ENCODE data around the gene CSNK2A1. TPM values are rescaled to one million over a fixed set of nuclear protein-coding genes. Genes with fewer than 3 reads are reported as not detected.

The CSNK2A1 gene
- total and polyA plus RNA-seq, 2 of the 8 experiments (the other 6 are each of a cell fraction or from before 2014, with no cell fraction given) = 117 to 260 TPM

DNA sequence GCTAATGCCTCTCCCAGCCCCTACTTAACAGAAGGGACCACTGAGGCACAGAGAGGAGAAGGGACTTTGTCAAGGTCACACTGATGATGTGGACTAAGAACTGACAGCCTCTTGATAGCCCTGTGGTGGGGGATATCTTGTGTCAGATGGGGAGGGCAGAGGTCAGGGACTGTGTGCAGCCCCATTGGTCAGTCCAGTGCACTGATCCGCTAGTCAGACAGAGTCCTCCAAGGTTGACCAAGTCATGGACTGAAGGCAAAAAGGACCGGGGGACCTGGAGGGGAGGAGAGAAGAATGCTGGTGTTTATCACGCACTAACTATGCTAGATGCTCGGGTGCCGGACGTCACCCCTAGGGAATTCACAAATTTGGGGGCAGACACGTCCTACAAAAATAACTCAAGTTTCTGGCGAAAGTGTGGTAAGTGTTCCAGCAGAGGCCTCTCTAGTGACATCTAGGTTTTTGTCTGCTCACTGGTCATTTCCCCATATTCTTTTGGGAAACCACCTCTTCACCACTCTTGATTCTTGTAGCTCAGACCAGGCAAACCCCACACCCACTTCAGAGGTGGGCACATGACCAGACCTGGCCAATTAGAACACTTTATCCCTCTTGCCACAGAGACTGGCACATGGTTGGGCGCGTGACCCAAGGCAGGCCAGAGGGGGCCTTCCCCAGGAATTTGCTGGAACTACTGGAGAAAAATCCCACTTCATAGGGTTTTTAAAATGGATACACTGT is 45.5 kb upstream of the CSNK2A1 start:
- H4K5ac ChIP-seq (ENCODE audit: insufficient read length, low read depth, low read length) = no peak overlapping the region
- CTCF ChIA-PET (ENCODE audit: partially characterized antibody) = interaction anchor here (0.7 to 1.8 kb wide), 7 partner anchors 11 to 150 kb away, joined by 3 to 6 read pairs (median 3); no protein-coding TSS in a partner anchor
- H2AFZ ChIP-seq (ENCODE audit: low read length) = no peak overlapping the region

More for the DNA sequence above, 45.5 kb upstream of the CSNK2A1 start:
- H2BK120ac ChIP-seq (replicated peaks; ENCODE audit: low read depth, low read length) = no peak overlapping the region
- H3K23me2 ChIP-seq (ENCODE audit: low read depth, low read length) = no peaks in the 10 kb centered on the region
- 0 out of 7 replicates have a peak, but pooled peaks cover 0 to 3% (median 0%) of the 10 kb centered on the region in 4 experiments for H3K4me1 ChIP-seq (replicated peaks in 1 of 4; ENCODE audit: control insufficient read depth in 3 of 4, insufficient read depth in 4 of 4, low read length in 3 of 4)
- TF ChIP-seq, protein P1, sequence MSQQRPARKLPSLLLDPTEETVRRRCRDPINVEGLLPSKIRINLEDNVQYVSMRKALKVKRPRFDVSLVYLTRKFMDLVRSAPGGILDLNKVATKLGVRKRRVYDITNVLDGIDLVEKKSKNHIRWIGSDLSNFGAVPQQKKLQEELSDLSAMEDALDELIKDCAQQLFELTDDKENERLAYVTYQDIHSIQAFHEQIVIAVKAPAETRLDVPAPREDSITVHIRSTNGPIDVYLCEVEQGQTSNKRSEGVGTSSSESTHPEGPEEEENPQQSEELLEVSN (IDR thresholded peaks at IDR 0.05) = peak; percentile 70
- TF ChIP-seq, protein P2, sequence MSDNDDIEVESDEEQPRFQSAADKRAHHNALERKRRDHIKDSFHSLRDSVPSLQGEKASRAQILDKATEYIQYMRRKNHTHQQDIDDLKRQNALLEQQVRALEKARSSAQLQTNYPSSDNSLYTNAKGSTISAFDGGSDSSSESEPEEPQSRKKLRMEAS (IDR thresholded peaks at IDR 0.05) = peak; percentile 69; the same call in 1 of the 2 replicates
- TF ChIP-seq, protein P3, sequence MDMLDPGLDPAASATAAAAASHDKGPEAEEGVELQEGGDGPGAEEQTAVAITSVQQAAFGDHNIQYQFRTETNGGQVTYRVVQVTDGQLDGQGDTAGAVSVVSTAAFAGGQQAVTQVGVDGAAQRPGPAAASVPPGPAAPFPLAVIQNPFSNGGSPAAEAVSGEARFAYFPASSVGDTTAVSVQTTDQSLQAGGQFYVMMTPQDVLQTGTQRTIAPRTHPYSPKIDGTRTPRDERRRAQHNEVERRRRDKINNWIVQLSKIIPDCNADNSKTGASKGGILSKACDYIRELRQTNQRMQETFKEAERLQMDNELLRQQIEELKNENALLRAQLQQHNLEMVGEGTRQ (IDR thresholded peaks at IDR 0.05; ENCODE audit: low read length) = peak; percentile 84
- no peak for TF ChIP-seq TAF7 (optimal IDR thresholded peaks at IDR 0.05; ENCODE audit: borderline replicate concordance, low read depth, low read length)
- FAIRE-seq (no peak), DNase-seq (ENCODE audit: low read depth in 1 of 2, low spot score in 2 of 2) (peak in 1 of 2 experiments; percentile 54)
- H2BK5ac ChIP-seq (ENCODE audit: low read depth, low read length) = no peak overlapping the region
- no peak overlapping the region for H2BK12ac ChIP-seq (ENCODE audit: low read depth, low read length)
- H4K8ac ChIP-seq (ENCODE audit: extremely low read depth, insufficient read depth, low read length) = no peak overlapping the region
- no peak overlapping the region for H4K91ac ChIP-seq (replicated peaks; ENCODE audit: insufficient read length, low read length)
- no peak overlapping the region for H3K18ac ChIP-seq (ENCODE audit: extremely low read depth, low read length)
- no peak overlapping the region for H3K27ac ChIP-seq (ENCODE audit: low read depth, low read length)
- no peak overlapping the region for H3K56ac ChIP-seq (replicated peaks; ENCODE audit: insufficient read length, low read depth, low read length)
- no peaks in the 10 kb centered on the region for H3K79me1 ChIP-seq (ENCODE audit: low read depth, low read length)
- no peaks in the 10 kb centered on the region for H3K27me3 ChIP-seq (replicated peaks in 1 of 4; ENCODE audit: control insufficient read depth in 3 of 4, extremely low read depth in 1 of 4, insufficient read depth in 3 of 4, low read length in 3 of 4)
- POLR2A ChIA-PET (ENCODE audit: partially characterized antibody) = no interaction called here
- no peak overlapping the region for H3K23ac ChIP-seq (ENCODE audit: insufficient read length)
- H4K20me1 ChIP-seq (replicated peaks in 1 of 2; ENCODE audit: control insufficient read depth in 1 of 2, insufficient read depth in 2 of 2, low read length in 2 of 2) = no peaks in the 10 kb centered on the region
- H3K4me3 ChIP-seq (ENCODE audit: extremely low read depth in 1 of 4, insufficient read depth in 2 of 4, low read depth in 3 of 4, low read length in 4 of 4) = no peak overlapping the region
- no peak overlapping the region for H3K14ac ChIP-seq (ENCODE audit: insufficient read length)
- no peak overlapping the region for H3K9ac ChIP-seq (replicated peaks in 1 of 4; ENCODE audit: extremely low read depth in 1 of 4, low read depth in 3 of 4, low read length in 3 of 4)
- H2BK15ac ChIP-seq (ENCODE audit: low read length) = 0 out of 2 replicates have a peak overlapping the region, but pooled peaks have one; percentile 89
- H2AK5ac ChIP-seq (ENCODE audit: low read depth, low read length) = no peak overlapping the region; the same call in 1 of the 2 replicates
- no peaks in the 10 kb centered on the region for H3K9me3 ChIP-seq (ENCODE audit: insufficient read depth in 2 of 2, low read depth in 1 of 2, low read length in 1 of 2)
- H3K4ac ChIP-seq (replicated peaks; ENCODE audit: insufficient read length, low read depth, low read length) = no peak overlapping the region
- no peak overlapping the region for H2BK20ac ChIP-seq (ENCODE audit: low read length)
- H3K79me2 ChIP-seq (ENCODE audit: control insufficient read depth in 1 of 2, insufficient read depth in 2 of 2, low read length in 2 of 2) = no peaks in the 10 kb centered on the region
- no peak overlapping the region for H3K4me2 ChIP-seq (ENCODE audit: insufficient read depth in 1 of 2, low read depth in 2 of 2, low read length in 2 of 2)
- WGBS, 2 experiments (ENCODE audit: extremely low coverage in 1 of 2, insufficient coverage in 1 of 2, insufficient read length in 1 of 2, insufficient replicate concordance in 2 of 2, low coverage in 1 of 2, low lambda C conversion rate in 2 of 2, missing lambda C conversion rate in 1 of 2) = 81% methylated on average over 10 of the region's 10 CpGs; no CpG with 5 or more reads in 1 of the 2 experiments
- no peaks in the 10 kb centered on the region for H3K36me3 ChIP-seq (ENCODE audit: control insufficient read depth in 2 of 4, insufficient read depth in 4 of 4, low read length in 3 of 4)

Measured in H1 (cell line).